Esophagus squamous epithelium (tissue), 5 donors: Measurements from ENCODE around the gene BBX. TPM values are rescaled to one million over a fixed set of nuclear protein-coding genes. Genes with fewer than 3 reads are reported as not detected.

ENCODE experiments used
- DNase-seq: peaks from one replicate; lab custom pipeline; 2025; lab: John Stamatoyannopoulos, UW
- H3K27ac ChIP-seq, 4 donors: fragments of 200-600 bp; sonication (generic); one replicate each; pipeline ENCODE4 v1.5.1; 2016 to 2019; ENCODE audit warnings: mild to moderate bottlenecking in 1 of 4
- H3K27me3 ChIP-seq, 4 donors: fragments of 200-600 bp; sonication (generic); 1 replicate in 3 of 4; 2 replicates in 1 of 4; pipeline versions ENCODE4 v1.5.1 to v1.6.0; 2017 to 2021; ENCODE audit warnings: antibody characterized with exemption in 1 of 4
- H3K36me3 ChIP-seq, 3 donors: fragments of 200-600 bp; sonication (generic); one replicate each; pipeline ENCODE4 v1.5.1; 2016 to 2019
- H3K4me1 ChIP-seq, 3 donors: fragments of 200-600 bp; sonication (generic); one replicate each; pipeline ENCODE4 v1.5.1; 2017 to 2019
- H3K4me3 ChIP-seq, 4 donors: fragments of 200-600 bp; sonication (generic); 1 replicate in 3 of 4; 2 replicates in 1 of 4; pipeline ENCODE4 v1.5.1; 2016 to 2019; ENCODE audit warnings: mild to moderate bottlenecking in 2 of 4, moderate library complexity in 1 of 4
- H3K9me3 ChIP-seq, 3 donors: fragments of 200-600 bp; sonication (generic); one replicate each; pipeline ENCODE4 v1.5.1; 2016 to 2019
- CTCF ChIP-seq, 6 experiments: fragments of 450-650 bp in 4 of 6; fragments of 200-600 bp in 2 of 6; sonication (generic) in 2 of 6; IDR thresholded peaks; one replicate each; pipeline ENCODE4 v1.5.1; 2016 to 2019; ENCODE audit warnings: antibody characterized with exemption in 6 of 6, mild to moderate bottlenecking in 4 of 6, moderate library complexity in 4 of 6
- POLR2A ChIP-seq, 4 donors: fragments of 450-650 bp; IDR thresholded peaks; one replicate each; pipeline ENCODE4 v1.6.1; 2017; ENCODE audit warnings: antibody characterized with exemption in 4 of 4, mild to moderate bottlenecking in 4 of 4, moderate library complexity in 3 of 4
- WGBS, 2 donors: methylation state at CpG; one replicate each; pipeline ENCODE4 v1.1.5; 2018; 5-methylcytosine and 5-hydroxymethylcytosine counted together
- intact Hi-C: fragments of 100-400 bp; cut with DNase I; formaldehyde crosslinking; loops from one replicate; pipeline ENCODE4 v1.15.0; 2022
- total RNA-seq, 4 donors: library from RNA; depleted of rRNA; stranded (reverse); fragments of >200 nt; gene quantifications; one replicate each; pipeline ENCODE4 v1.1.0, GENCODE V29; 2016
- donor health status: DM: yes; HTN: yes; CAD: no.

The BBX gene
- total RNA-seq, 4 donors from 2014 or later = 12.5 to 49.5 (median 35.8) TPM

- Histone ChIP-seq H3K27ac (no peak overlapping the region), H3K27me3 (no peaks in the 10 kb centered on the region), H3K4me1 (peaks cover 0 to 2% (median 0%) of the 10 kb centered on the region in 3 donors), H3K36me3 (no peaks in the 10 kb centered on the region), H3K9me3 (no peaks in the 10 kb centered on the region), H3K4me3 (no peak overlapping the region)
- WGBS, 2 donors = 69 to 71% methylated on average over 5 of the region's 5 CpGs
- DNase-seq = no peak
- no peak for TF ChIP-seq POLR2A (IDR thresholded peaks at IDR 0.05)
- TF ChIP-seq CTCF (IDR thresholded peaks at IDR 0.05) = no peak
- intact Hi-C loops = no loop called here
Observed at GRCh38 chr3:107837895-107838612, 315.3 kb downstream of the BBX start.

GRCh38 chr3:107841831-107842230 lies 319.1 kb downstream of the BBX start:
- 31 to 42% methylated on average over 4 of the region's 4 CpGs for WGBS, 2 donors
- no peak for TF ChIP-seq POLR2A (IDR thresholded peaks at IDR 0.05)
- no peak for TF ChIP-seq CTCF (IDR thresholded peaks at IDR 0.05)
- DNase-seq = no peak

GRCh38 chr3:107842940-107843339 lies 320.2 kb downstream of the BBX start:
- 84 to 94% methylated on average over 8 of the region's 8 CpGs for WGBS, 2 donors
- intact Hi-C loops = no loop called here

More at GRCh38 chr3:107841831-107842230, 319.1 kb downstream of the BBX start:
- Histone ChIP-seq H3K36me3 (no peaks in the 10 kb centered on the region), H3K4me1 (peaks cover 0 to 17% (median 2%) of the 10 kb centered on the region in 3 donors), H3K27ac (no peak overlapping the region), H3K27me3 (no peaks in the 10 kb centered on the region), H3K4me3 (no peak overlapping the region), H3K9me3 (no peaks in the 10 kb centered on the region)
- intact Hi-C loops = no loop called here

GRCh38 chr3:107845380-107846278 lies 322.9 kb downstream of the BBX start:
- TF ChIP-seq CTCF (IDR thresholded peaks at IDR 0.05) (no peak), POLR2A (IDR thresholded peaks at IDR 0.05) (no peak)
- H3K27me3 ChIP-seq = no peaks in the 10 kb centered on the region
- no peak overlapping the region for H3K4me3 ChIP-seq
- no peaks in the 10 kb centered on the region for H3K36me3 ChIP-seq
- WGBS, 2 donors = 50 to 59% methylated on average over 11 of the region's 11 CpGs
- H3K27ac ChIP-seq = no peak overlapping the region
- no peaks in the 10 kb centered on the region for H3K9me3 ChIP-seq
- DNase-seq = no peak
- intact Hi-C loops = no loop called here
- peaks cover 0 to 17% (median 2%) of the 10 kb centered on the region in 3 donors for H3K4me1 ChIP-seq

More at GRCh38 chr3:107842940-107843339, 320.2 kb downstream of the BBX start:
- Histone ChIP-seq H3K36me3 (no peaks in the 10 kb centered on the region), H3K27me3 (no peaks in the 10 kb centered on the region), H3K27ac (no peak overlapping the region), H3K4me1 (peaks cover 0 to 17% (median 2%) of the 10 kb centered on the region in 3 donors), H3K9me3 (no peaks in the 10 kb centered on the region), H3K4me3 (no peak overlapping the region)
- TF ChIP-seq POLR2A (IDR thresholded peaks at IDR 0.05) (no peak), CTCF (IDR thresholded peaks at IDR 0.05) (no peak)
- no peak for DNase-seq
